Kidney tubule cell (primary cell): ENCODE measurements around the gene KIAA1328.

Source experiments
- DNase-seq: peaks from one replicate; pipeline ENCODE4 v3.0.0-alpha.2; 2018; ENCODE audit warnings: low spot score

The KIAA1328 gene

DNA sequence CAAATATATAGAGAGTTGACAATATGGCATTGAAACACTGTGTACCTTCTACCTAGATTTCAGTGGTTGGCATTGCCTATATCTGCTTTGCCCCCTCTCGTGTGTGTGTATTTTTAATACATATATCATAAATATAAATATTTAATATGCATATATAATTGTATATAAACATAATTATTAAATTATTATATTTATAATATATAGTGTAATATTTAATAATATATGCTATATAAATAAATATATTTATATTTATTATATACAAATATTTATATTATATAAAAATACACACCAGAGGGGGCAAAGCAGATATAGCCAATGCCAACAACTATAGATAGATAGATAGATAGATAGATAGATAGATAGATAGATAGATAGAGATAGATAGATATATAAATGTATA lies 124.1 kb downstream of the KIAA1328 start:
- DNase-seq = no peak

- DNase-seq = no peak
These were observed 131.1 kb downstream of the KIAA1328 start for GRCh38 chr18:36960038-36960437.

DNA sequence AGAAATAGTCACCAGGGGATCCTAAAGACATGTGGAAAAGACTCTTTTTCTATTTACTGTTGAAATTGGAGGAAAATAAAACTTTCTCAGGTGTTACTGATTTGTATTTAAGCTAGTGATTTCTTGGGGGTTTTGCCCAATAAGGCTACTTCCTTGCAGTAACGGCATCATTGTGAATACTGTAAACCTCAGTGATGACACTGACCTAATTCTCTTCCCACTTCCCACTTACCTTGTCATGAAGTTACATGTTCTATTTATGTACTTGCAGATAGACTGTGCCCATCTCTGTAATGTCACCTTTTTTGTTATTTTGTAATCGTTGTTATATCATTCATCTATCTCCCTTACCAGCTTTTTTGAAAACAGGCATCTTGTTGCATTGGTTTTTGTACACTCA lies 134.5 kb downstream of the KIAA1328 start:
- DNase-seq = no peak

DNA sequence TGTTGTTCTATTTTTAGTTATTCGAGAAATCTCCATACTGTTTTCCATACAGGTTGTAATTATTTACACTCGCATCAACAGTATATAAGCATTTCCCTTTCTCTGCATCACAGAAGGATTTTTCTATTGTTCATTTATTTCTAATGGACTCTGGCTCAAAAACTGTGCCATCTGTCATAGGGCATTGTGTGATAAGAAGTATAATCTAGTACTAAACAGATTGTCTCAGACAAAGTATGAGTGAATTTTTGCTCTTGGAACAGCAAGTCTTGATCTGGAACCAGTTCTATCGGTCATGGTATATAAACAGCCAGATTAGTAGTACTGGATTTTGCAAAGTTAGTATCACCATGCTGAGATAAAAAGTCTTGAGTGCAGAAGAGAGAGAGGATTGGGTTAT lies 145.8 kb downstream of the KIAA1328 start:
- no peak for DNase-seq

- peak; percentile 70 for DNase-seq
These were observed 148.2 kb downstream of the KIAA1328 start for GRCh38 chr18:36977121-36977520.

DNA sequence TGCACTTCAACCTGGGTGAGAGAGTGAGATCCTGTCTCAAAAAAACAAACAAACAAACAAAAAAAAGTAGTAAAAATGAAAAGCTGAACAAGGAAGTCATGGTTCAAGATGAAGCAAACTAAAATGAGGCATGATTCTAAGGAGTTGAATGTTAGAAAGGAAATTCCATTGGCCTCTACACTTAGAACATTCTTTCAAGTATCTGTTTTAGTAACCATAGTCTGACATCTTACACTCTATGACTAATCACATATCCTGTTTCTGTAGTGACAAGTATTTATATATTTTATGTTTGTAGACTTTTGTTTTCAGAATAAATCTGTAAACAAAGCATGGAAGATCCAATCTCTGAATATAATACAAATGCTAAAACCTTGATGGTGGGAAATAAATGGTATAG lies 164.1 kb downstream of the KIAA1328 start:
- peak; percentile 60 for DNase-seq

- DNase-seq = no peak
These were observed 177.8 kb downstream of the KIAA1328 start for GRCh38 chr18:37006742-37007141.

- no peak for DNase-seq
These were observed 183.5 kb downstream of the KIAA1328 start for GRCh38 chr18:37012452-37012851.

GRCh38 chr18:37019157-37019827 lies 190.4 kb downstream of the KIAA1328 start:
- peak; percentile 67 for DNase-seq

DNA sequence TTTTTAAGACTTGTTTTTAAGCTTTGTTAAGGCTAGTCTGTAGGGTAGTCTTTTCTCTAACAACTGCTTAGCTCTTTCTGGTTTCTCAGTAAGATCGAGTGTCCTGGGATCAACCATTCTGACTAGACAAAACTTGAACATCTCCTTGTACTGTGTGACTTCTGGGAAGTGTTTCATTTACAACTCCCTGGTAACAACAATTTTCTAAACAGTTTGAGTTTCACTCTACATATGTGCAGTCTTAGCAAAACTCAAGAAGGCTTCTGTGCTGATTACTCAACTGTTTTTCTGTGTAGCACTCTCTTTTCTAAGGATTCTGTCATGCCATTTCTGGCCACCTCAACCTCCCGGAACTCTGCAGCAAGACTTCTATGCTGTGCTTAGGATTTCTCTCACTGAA lies 204.5 kb downstream of the KIAA1328 start:
- no peak for DNase-seq

GRCh38 chr18:37042381-37042780 lies 213.5 kb downstream of the KIAA1328 start:
- DNase-seq = no peak

GRCh38 chr18:37055137-37055802 lies 226.3 kb downstream of the KIAA1328 start:
- DNase-seq = no peak

GRCh38 chr18:37064187-37064586 lies 235.3 kb downstream of the KIAA1328 start:
- DNase-seq = no peak

GRCh38 chr18:37065254-37065653 lies 236.3 kb downstream of the KIAA1328 start:
- no peak for DNase-seq

GRCh38 chr18:37084912-37085311 lies 256.0 kb downstream of the KIAA1328 start:
- no peak for DNase-seq

GRCh38 chr18:37085362-37085761 lies 256.4 kb downstream of the KIAA1328 start:
- DNase-seq = no peak

GRCh38 chr18:37107748-37108522 lies 279.0 kb downstream of the KIAA1328 start:
- DNase-seq = no peak

GRCh38 chr18:37122877-37123276 lies 293.9 kb downstream of the KIAA1328 start:
- DNase-seq = no peak

DNA sequence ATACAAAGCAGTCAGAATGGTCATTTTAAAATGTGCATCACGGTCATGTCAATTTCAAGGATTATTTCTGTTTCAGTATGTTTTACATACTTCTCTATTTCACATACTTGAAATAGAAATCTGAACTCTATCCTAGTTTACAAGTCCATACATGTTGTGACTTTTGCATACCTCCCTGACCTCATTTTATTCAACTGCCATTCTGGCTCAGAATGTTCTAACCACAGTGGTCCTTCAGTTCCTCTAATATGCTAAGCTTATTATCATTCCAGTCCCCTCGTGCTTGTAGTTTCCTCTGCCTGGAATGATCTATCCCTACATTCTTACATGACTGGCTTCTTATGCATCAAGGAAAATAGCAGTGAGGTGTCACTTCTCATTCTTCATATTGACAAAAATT lies 295.6 kb downstream of the KIAA1328 start:
- no peak for DNase-seq

GRCh38 chr18:37135177-37135576 lies 306.2 kb downstream of the KIAA1328 start:
- DNase-seq = no peak

GRCh38 chr18:37138456-37138855 lies 309.5 kb downstream of the KIAA1328 start:
- no peak for DNase-seq

GRCh38 chr18:37139876-37140275 lies 310.9 kb downstream of the KIAA1328 start:
- no peak for DNase-seq

DNA sequence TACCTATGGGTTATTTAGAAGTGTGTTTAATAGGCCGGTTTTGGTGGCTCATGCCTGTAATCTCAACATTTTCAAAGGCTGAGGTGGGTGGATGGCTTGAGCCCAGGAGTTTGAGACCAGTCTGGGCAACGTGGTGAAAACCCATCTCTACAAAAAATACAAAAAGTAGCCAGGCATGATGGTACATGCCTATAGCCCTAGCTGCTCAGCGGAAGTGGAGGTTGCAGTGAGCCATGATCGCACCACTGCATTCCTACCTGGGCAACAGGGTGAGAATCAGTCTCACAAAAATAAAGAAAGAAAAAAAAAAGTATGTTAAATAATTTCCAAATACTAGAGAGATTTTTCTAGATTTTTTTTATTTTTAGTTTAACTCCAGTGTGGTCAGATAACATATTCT lies 316.0 kb downstream of the KIAA1328 start:
- no peak for DNase-seq
